LNCAP (cell line): ENCODE data around the gene ADO.

Experiments
- TF ChIP-seq, protein P1 (sequence below): fragments of 450-650 bp; IDR thresholded peaks from 2 replicates; pipeline ENCODE4 v1.5.1; 2017; ENCODE audit warnings: mild to moderate bottlenecking

Gene ADO

DNA sequence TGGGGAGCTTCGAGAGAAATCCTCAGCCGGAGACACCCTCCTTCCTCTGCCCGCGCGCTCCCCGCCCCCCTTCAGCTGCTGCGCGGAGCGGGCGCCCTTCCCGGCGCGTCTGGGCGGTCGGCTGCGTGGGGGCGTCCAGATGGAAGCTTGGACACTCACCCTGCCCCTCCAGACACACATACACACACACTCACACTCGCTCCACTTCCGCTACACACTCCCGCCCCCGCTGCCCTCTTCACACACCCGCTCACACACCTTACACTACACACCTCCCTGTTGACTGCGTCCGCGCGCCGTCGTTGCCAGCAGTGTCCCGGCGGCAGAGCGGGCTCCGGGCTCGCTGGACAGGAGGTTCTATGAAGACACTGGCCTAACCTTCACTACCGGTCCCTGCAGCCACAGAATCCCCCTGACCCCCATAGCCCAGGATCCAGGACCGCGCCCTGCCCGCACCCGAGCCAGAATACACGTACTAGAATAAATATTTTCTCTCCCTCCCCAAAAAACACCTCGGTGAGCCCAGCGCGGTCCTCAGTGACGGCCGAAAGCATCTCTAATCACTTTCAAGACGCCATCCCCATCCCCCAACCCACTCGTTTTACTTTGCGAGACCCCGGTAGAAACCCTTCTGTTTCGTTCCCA lies 12.7 kb downstream of the ADO start:
- TF ChIP-seq, protein P1, sequence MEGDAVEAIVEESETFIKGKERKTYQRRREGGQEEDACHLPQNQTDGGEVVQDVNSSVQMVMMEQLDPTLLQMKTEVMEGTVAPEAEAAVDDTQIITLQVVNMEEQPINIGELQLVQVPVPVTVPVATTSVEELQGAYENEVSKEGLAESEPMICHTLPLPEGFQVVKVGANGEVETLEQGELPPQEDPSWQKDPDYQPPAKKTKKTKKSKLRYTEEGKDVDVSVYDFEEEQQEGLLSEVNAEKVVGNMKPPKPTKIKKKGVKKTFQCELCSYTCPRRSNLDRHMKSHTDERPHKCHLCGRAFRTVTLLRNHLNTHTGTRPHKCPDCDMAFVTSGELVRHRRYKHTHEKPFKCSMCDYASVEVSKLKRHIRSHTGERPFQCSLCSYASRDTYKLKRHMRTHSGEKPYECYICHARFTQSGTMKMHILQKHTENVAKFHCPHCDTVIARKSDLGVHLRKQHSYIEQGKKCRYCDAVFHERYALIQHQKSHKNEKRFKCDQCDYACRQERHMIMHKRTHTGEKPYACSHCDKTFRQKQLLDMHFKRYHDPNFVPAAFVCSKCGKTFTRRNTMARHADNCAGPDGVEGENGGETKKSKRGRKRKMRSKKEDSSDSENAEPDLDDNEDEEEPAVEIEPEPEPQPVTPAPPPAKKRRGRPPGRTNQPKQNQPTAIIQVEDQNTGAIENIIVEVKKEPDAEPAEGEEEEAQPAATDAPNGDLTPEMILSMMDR, result no peak

DNA sequence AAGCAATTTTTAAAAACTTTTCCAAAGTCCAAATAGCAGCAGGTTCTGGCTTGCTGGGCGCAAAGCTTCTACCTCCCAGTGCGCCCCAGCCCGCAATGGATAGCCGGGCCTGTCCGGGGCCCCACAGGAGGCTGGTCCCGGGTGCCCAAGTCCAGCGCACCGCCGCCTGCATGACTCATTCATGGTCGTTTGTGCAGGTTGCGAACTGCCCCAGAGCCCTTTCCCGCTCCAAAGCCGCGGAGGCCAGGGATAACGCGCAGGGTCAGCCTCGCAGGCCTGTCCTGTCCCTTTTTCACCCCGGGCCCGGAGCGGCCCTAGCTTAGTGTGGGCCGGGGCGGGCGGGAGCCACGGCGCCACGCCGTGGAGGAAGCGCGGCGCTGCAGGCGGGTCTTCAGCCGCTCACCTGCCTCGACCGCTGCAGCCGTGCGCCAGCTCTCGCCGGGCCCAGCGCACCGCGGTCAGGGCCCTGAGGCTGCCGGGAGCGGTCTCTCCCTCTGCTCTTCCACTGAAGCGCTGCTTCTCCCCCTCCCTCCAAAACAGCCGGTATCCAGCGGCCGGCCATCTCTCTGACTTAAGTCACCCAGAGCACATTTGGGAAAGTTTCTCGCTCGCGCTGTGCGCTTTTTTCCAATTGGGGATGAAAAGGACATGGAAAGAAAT lies 13.4 kb downstream of the ADO start:
- TF ChIP-seq, protein P1, result peak; percentile 83

DNA sequence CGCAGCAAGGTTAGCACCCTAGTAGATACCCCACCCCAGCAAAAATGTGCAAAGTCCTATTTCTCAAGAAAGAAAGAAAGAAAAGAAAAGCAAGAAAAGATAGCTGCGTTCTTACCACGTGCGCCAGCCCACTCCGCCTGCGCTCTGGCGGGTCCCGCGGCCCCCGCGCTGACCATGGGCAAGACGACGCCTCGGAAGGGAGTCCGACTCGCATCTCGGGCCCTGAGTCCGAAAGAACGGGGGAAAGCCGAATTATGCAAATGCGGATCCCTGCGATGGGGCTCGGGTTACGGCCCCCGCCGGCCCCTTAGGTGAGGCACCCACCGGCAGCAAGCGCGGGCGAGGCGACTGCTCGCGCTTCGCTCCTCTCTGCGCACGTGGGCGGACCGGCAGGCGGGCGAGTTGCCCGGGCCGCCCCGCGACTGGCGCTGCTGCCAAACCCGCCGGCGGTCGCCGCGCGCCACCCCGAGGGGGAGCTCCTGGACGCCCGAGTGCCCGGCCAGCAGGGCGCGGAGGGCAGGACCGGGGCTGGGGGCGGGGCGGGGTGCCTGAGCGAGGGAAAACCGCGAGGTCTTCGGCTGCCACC lies 14.0 kb downstream of the ADO start:
- TF ChIP-seq, protein P1, result no peak

DNA sequence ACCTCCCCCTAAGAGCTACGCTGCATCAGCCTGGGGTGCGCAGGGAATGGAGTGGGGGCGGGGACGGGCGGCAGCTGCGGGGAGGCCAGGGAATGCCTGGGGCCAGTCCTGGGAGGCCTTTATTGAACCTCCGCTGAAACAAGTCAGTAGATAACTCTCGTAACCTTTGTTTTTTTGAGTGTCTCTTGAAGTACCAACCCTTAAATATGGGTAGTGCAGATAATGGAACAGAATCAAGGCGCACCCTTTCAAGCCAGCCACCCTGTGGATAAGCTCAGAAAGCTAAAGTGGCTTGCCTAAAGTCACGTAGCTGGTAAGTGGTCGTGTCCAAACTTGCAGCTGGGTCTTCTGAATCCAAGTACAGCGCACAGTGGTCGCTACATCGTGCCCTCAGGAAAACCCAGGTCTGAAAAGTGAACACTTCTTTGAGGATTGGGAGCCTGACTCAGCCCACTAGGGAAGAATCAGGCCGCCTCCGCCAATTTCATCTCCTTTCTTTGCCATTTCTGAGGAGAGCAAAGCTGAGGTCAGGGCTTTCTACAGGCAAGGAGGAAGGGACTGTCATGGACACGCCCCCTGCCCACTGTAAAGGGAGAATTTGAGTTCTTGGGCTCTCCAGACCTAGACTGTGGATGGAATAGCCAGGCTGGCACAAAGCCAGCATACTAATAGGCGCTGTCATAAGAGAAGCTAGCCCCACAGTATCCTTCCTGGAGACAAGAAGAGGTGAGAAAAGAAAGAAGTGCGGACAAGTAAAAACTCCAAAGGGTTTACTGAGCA lies 14.8 kb downstream of the ADO start:
- TF ChIP-seq, protein P1, result no peak

DNA sequence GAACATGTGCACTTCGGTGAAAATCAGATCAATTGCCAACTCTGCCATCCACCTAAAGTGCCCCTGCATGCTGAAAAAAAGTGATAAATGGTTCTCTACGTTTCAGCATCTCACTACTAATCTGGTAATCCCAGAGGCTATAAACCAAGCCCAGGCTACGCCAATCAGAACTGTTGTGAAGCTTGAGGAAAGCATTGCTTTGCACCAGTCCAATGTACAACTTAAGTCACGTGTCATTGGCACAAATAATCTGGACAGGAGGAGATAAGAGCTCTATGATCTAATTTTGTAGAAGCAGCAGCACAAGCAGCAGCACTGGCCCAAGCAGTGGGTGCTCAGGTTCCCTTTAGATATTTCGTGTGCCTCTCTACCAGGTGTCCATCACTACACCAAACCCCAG lies 16.1 kb downstream of the ADO start:
- TF ChIP-seq, protein P1, result no peak

DNA sequence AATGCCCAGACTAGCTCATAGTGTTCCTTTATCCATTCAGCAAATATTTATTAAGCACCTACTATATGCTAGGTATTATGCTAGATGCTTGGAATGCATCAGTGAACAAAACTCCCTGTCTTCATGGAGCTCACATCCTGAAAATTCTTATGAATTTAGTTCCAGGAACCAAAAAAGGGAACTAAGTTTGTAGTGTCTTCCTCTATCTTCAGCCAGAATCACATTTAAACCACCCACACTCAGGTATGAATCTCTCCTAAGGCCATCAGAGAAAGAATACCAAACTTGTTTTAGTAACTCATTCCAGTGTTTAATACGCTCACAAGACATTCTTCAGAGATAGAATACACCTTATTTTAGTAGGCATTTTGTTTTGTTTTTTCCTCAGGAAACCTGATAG lies 21.8 kb downstream of the ADO start:
- TF ChIP-seq, protein P1, result no peak

DNA sequence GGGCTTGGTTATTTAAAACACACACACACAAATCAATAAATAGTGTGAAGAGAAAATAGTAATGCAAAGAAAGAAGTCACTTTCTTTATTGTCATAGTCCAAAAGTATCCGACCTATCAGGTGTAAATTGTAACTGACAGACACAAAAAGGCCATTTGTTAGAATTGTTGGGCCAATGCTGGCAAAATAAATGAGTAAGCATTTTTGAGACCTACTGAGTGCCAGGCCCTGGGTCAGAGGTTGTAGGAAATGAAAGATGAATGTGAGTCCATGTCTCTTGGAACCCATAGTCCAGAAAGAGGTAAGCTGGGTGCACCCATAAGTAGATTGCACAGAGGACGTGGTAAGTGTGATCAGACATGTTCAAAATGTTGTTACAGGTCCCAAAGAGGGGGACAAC lies 25.1 kb downstream of the ADO start:
- TF ChIP-seq, protein P1, result no peak
